Measurements from ENCODE around the gene HPSE2.

HPSE2 gene

DNA sequence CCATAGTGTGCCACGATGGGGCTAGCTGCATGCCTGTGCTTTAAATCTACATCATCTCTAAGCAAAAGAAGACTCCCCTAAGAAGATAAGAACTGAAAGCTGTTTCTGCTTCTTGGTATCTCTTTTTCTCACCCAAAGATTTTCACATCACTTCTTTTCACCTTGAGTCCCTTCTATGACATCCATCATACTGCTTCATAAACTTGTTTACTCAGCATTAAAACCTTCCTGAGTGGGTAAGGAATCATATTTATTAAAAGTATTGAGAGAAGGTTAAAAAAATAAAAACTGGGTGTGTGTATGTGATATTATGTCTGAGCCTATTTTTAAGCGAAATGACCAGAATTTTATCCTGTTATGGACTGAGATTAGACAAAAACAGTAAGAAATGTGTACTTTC lies 150.3 kb downstream of the HPSE2 start:
- Histone ChIP-seq H3K9me3 (ENCODE audit: insufficient read depth, low read length) (no peaks in the 10 kb centered on the region), H3K9me2 (replicated peaks; ENCODE audit: insufficient read depth, low read length) (no peaks in the 10 kb centered on the region), H3K4me3 (ENCODE audit: insufficient read depth, low read length, poor library complexity, severe bottlenecking) (no peak overlapping the region), H3K27ac (ENCODE audit: low read depth, low read length) (no peak overlapping the region), H3K9ac (ENCODE audit: low read length) (no peak overlapping the region), H3K36me3 (ENCODE audit: low read length) (no peaks in the 10 kb centered on the region), H3K4me2 (ENCODE audit: low read depth, low read length, poor library complexity, severe bottlenecking) (no peak overlapping the region), H3F3A (ENCODE audit: insufficient read depth) (no peaks in the 10 kb centered on the region), H3K27me3 (ENCODE audit: low read length) (no peaks in the 10 kb centered on the region), H2AFZ (ENCODE audit: low read depth, low read length, severe bottlenecking) (no peak overlapping the region), H3K79me2 (ENCODE audit: insufficient read depth, low read length) (no peaks in the 10 kb centered on the region), H4K20me1 (ENCODE audit: low read depth, low read length) (no peaks in the 10 kb centered on the region)
- TF ChIP-seq, protein P1, sequence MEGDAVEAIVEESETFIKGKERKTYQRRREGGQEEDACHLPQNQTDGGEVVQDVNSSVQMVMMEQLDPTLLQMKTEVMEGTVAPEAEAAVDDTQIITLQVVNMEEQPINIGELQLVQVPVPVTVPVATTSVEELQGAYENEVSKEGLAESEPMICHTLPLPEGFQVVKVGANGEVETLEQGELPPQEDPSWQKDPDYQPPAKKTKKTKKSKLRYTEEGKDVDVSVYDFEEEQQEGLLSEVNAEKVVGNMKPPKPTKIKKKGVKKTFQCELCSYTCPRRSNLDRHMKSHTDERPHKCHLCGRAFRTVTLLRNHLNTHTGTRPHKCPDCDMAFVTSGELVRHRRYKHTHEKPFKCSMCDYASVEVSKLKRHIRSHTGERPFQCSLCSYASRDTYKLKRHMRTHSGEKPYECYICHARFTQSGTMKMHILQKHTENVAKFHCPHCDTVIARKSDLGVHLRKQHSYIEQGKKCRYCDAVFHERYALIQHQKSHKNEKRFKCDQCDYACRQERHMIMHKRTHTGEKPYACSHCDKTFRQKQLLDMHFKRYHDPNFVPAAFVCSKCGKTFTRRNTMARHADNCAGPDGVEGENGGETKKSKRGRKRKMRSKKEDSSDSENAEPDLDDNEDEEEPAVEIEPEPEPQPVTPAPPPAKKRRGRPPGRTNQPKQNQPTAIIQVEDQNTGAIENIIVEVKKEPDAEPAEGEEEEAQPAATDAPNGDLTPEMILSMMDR (IDR thresholded peaks at IDR 0.05; ENCODE audit: insufficient read depth, low read length, poor library complexity, severe bottlenecking) = no peak

GRCh38 chr10:99084161-99084560 lies 151.5 kb downstream of the HPSE2 start:
- Histone ChIP-seq H3K4me2 (ENCODE audit: low read depth, low read length, poor library complexity, severe bottlenecking) (no peak overlapping the region), H3K9me2 (replicated peaks; ENCODE audit: insufficient read depth, low read length) (no peaks in the 10 kb centered on the region), H3K9me3 (ENCODE audit: insufficient read depth, low read length) (no peaks in the 10 kb centered on the region), H3K27me3 (ENCODE audit: low read length) (no peaks in the 10 kb centered on the region), H3K27ac (ENCODE audit: low read depth, low read length) (no peak overlapping the region), H3K79me2 (ENCODE audit: insufficient read depth, low read length) (no peaks in the 10 kb centered on the region), H3K9ac (ENCODE audit: low read length) (no peak overlapping the region), H4K20me1 (ENCODE audit: low read depth, low read length) (no peaks in the 10 kb centered on the region), H3K36me3 (ENCODE audit: low read length) (no peaks in the 10 kb centered on the region), H3F3A (ENCODE audit: insufficient read depth) (no peaks in the 10 kb centered on the region), H2AFZ (ENCODE audit: low read depth, low read length, severe bottlenecking) (no peak overlapping the region), H3K4me3 (ENCODE audit: insufficient read depth, low read length, poor library complexity, severe bottlenecking) (no peak overlapping the region)
- TF ChIP-seq, protein P1 (IDR thresholded peaks at IDR 0.05; ENCODE audit: insufficient read depth, low read length, poor library complexity, severe bottlenecking) = no peak
- TF ChIP-seq EZH2phosphoT487 (conservative IDR thresholded peaks at IDR 0.05; ENCODE audit: low read length) = no peak

DNA sequence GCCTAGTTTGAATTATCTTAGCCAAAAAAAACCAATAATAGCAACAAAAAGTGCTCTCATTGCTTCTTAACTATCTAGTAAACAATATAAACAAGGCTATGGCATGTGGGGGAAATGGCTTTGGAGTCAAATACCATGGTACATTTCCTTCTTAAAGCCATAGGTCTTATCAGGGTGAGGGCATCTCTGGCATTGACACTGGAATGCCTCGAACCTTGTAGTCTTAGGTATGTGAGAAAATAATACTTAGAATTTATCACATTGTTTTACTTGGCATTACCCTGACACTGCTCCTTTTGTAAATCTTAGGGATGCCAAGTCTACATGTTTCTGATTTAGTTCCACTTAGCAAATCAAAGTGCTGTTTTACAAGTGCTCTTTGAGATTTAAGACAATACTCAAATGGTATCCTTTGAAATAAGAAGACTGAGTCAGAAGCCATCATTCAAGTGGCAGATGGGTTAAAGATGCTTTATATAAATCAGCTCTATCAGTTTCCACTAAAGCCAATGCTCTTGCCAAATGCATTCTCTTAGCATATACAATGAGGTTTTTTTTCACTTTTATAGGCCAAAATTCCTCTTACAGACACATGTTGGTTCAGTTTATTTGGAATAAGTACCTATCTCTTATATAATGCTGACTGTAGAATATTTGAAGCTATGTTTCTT lies 155.2 kb downstream of the HPSE2 start:
- no peaks in the 10 kb centered on the region for H3K79me2 ChIP-seq (ENCODE audit: insufficient read depth, low read length)
- no peaks in the 10 kb centered on the region for H4K20me1 ChIP-seq (ENCODE audit: low read depth, low read length)
- no peak overlapping the region for H3K27ac ChIP-seq (ENCODE audit: low read depth, low read length)
- H3K4me3 ChIP-seq (ENCODE audit: insufficient read depth, low read length, poor library complexity, severe bottlenecking) = no peak overlapping the region
- no peaks in the 10 kb centered on the region for H3K9me2 ChIP-seq (replicated peaks; ENCODE audit: insufficient read depth, low read length)
- H3K36me3 ChIP-seq (ENCODE audit: low read length) = no peaks in the 10 kb centered on the region
- H2AFZ ChIP-seq (ENCODE audit: low read depth, low read length, severe bottlenecking) = no peak overlapping the region
- H3K9ac ChIP-seq (ENCODE audit: low read length) = no peak overlapping the region
- no peaks in the 10 kb centered on the region for H3K9me3 ChIP-seq (ENCODE audit: insufficient read depth, low read length)
- H3K4me2 ChIP-seq (ENCODE audit: low read depth, low read length, poor library complexity, severe bottlenecking) = no peak overlapping the region
- no peaks in the 10 kb centered on the region for H3K27me3 ChIP-seq (ENCODE audit: low read length)
- no peaks in the 10 kb centered on the region for H3F3A ChIP-seq (ENCODE audit: insufficient read depth)
- TF ChIP-seq EZH2phosphoT487 (conservative IDR thresholded peaks at IDR 0.05; ENCODE audit: low read length) = no peak
- TF ChIP-seq, protein P1 (IDR thresholded peaks at IDR 0.05; ENCODE audit: insufficient read depth, low read length, poor library complexity, severe bottlenecking) = no peak
